H1 (cell line): ENCODE results near the gene SORD. TPM values are rescaled to one million over a fixed set of nuclear protein-coding genes. Genes with fewer than 3 reads are reported as not detected.

Experiments used
- BCL11A ChIP-seq, 2 experiments: IDR thresholded peaks; one replicate each; pipeline ENCODE4 v1.6.1; 2011; ENCODE audit warnings: low read depth in 2 of 2, low read length in 2 of 2, mild to moderate bottlenecking in 2 of 2
- SUZ12 ChIP-seq: fragments of 200-600 bp; sonication (generic); IDR thresholded peaks from 2 replicates; pipeline ENCODE4 v1.6.1; 2012; ENCODE audit warnings: mild to moderate bottlenecking, inconsistent platforms, low read length, moderate library complexity, mixed read lengths
- USF2 ChIP-seq: IDR thresholded peaks from 2 replicates; pipeline ENCODE4 v1.6.1; 2011; ENCODE audit warnings: low read length, improper control_type of control experiment
- polyA plus RNA-seq, 7 experiments: library from polyadenylated mRNA; depleted of rRNA in 3 of 7; stranded (reverse) in 5 of 7; unstranded in 2 of 7; fragments of >200 nt in 5 of 7; fragments of 200-250 nt in 2 of 7; gene quantifications; 1 replicate in 5 of 7; 2 replicates in 1 of 7; 4 replicates in 1 of 7; pipeline versions ENCODE4 v1.2.1 to v1.2.3, GENCODE V29; 2011 to 2013; ENCODE audit warnings: missing spikeins in 2 of 7, mixed read lengths in 2 of 7
- total RNA-seq: library from RNA; stranded (reverse); fragmentation: NEBNext Ultra II Directional; extraction: Animal tissue kit (Norgen Biotek cat#: 25700); gene quantifications from 2 replicates; pipeline ENCODE4 v1.2.1, GENCODE V29; 2021

The SORD gene
- total and polyA plus RNA-seq, 2 of the 8 experiments (the other 6 are each of a cell fraction or from before 2014, with no cell fraction given), result 52.6 to 75.8 TPM

- TF ChIP-seq USF2 (no peak), BCL11A (IDR thresholded peaks at IDR 0.05; ENCODE audit: low read depth in 2 of 2, low read length in 2 of 2) (no peak), SUZ12 (no peak)
- TF ChIP-seq, all 59 proteins: peak for 0
Observed at GRCh38 chr15:45021348-45021747, 1.6 kb upstream of the SORD start (continued).
